Aorta (tissue), 5 donors: Measurements from ENCODE around the gene MTA3. TPM values are rescaled to one million over a fixed set of nuclear protein-coding genes. Genes with fewer than 3 reads are reported as not detected.

Experiments
- ATAC-seq: fragments of 200-7000 bp; cut with Tn5 transposase; one replicate; pipeline ENCODE4 v1.9.1; 2022; ENCODE audit warnings: moderate library complexity; ENCODE audit not compliant: low FRiP score
- DNase-seq, 2 donors: peaks; one replicate each; pipeline ENCODE4 v3.0.0-alpha.2; 2020
- H3K27ac ChIP-seq, 2 donors: one replicate each; pipeline ENCODE4 v1.5.1; 2013; ENCODE audit warnings: low read length in 2 of 2, mild to moderate bottlenecking in 2 of 2, moderate library complexity in 2 of 2, control low read depth in 1 of 2, inconsistent platforms in 1 of 2, low read depth in 1 of 2
- H3K27me3 ChIP-seq, 2 donors: one replicate each; pipeline ENCODE4 v1.6.1; 2013; ENCODE audit warnings: control low read depth in 1 of 2, low read length in 1 of 2, mild to moderate bottlenecking in 1 of 2, moderate library complexity in 1 of 2; ENCODE audit not compliant: insufficient read depth in 2 of 2, control insufficient read depth in 1 of 2
- H3K36me3 ChIP-seq, 2 donors: one replicate each; pipeline ENCODE4 v1.6.1; 2013; ENCODE audit warnings: control low read depth in 1 of 2, low read length in 1 of 2, mild to moderate bottlenecking in 1 of 2; ENCODE audit not compliant: insufficient read depth in 2 of 2, control insufficient read depth in 1 of 2
- H3K4me1 ChIP-seq, 2 donors: one replicate each; pipeline ENCODE4 v1.6.1; 2013; ENCODE audit warnings: low read length in 2 of 2, control low read depth in 1 of 2, mild to moderate bottlenecking in 1 of 2, moderate library complexity in 1 of 2; ENCODE audit not compliant: insufficient read depth in 2 of 2, control insufficient read depth in 1 of 2
- H3K4me3 ChIP-seq, 2 donors: one replicate each; pipeline ENCODE4 v1.5.1; 2013; ENCODE audit warnings: low read length in 2 of 2, control low read depth in 1 of 2, mild to moderate bottlenecking in 1 of 2
- H3K9me3 ChIP-seq: one replicate; pipeline ENCODE4 v1.6.1; 2013; ENCODE audit warnings: mild to moderate bottlenecking, low read length; ENCODE audit not compliant: control insufficient read depth
- WGBS, 2 donors: extraction: QIAGEN DNeasy Blood & Tissue Kit; methylation state at CpG; one replicate each; pipeline ENCODE4 v1.1.7; 2013; 5-methylcytosine and 5-hydroxymethylcytosine counted together
- intact Hi-C, 2 donors: fragments of 100-400 bp; cut with DNase I; formaldehyde crosslinking; loops; one replicate each; pipeline versions ENCODE4 v1.14.2 to v1.15.0; 2022
- polyA plus RNA-seq, 2 donors: library from polyadenylated mRNA; stranded (reverse); fragments of 200-250 nt; gene quantifications; one replicate each; pipeline ENCODE4 v1.2.3, GENCODE V29; 2013
- total RNA-seq, 2 donors: library from RNA; stranded (reverse); fragmentation: NEBNext Ultra II Directional; extraction: Animal tissue kit (Norgen Biotek cat#: 25700); gene quantifications; one replicate each; pipeline ENCODE4 v1.2.1, GENCODE V29; 2021
- donor health status: healthy with polysubstance abuse.
- donor health status: Bipolar disorder and iron deficiency.
- donor health status: DM: no; HTN: no; CAD: no.
- donor health status: DM: no; HTN: no; CAD: no.
- donor health status: DM: yes; HTN: yes; CAD: no.

Gene MTA3
- total and polyA plus RNA-seq, 4 donors = 17.3 to 50.7 (median 36.2) TPM

GRCh38 chr2:42804891-42805290, 236.5 kb downstream of the MTA3 start:
- Histone ChIP-seq H3K9me3 (no peaks in the 10 kb centered on the region), H3K4me3 (no peak overlapping the region)

More at GRCh38 chr2:42804891-42805290, 236.5 kb downstream of the MTA3 start:
- intact Hi-C loops = no loop called here
- ATAC-seq (no peak), DNase-seq (no peak)
- no peaks in the 10 kb centered on the region for H3K36me3 ChIP-seq
- no peak overlapping the region for H3K27ac ChIP-seq
- no peaks in the 10 kb centered on the region for H3K27me3 ChIP-seq
- WGBS, 2 donors = 74% methylated on average over 5 of the region's 5 CpGs
- H3K4me1 ChIP-seq = peaks cover 4 to 7% of the 10 kb centered on the region in 2 donors

Other genes starting within 250 kb of the MTA3 start
- gene COX7A2L, start 207.4 kb upstream of the MTA3 start, total RNA-seq = 10 to 100 TPM; 60.8 to 62.1 TPM
- 100 to 1,000 TPM in 1 of 2 donors, 10 to 100 TPM in 1; 98.5 to 265 TPM for gene COX7A2L, start 207.4 kb upstream of the MTA3 start, polyA plus RNA-seq
- under 1 TPM in 1 of 2 donors, not detected in 1; 0.24 TPM for gene KCNG3, start 74.7 kb upstream of the MTA3 start, total RNA-seq
- not detected for gene KCNG3, start 74.7 kb upstream of the MTA3 start, polyA plus RNA-seq
- gene OXER1, start 195.5 kb downstream of the MTA3 start, total RNA-seq = 1 to 10 TPM; 2.2 to 4.2 TPM
- gene OXER1, start 195.5 kb downstream of the MTA3 start, polyA plus RNA-seq = 1 to 10 TPM; 3.0 to 6.2 TPM
- 10 to 100 TPM; 22.0 to 29.1 TPM for gene HAAO, start 224.0 kb downstream of the MTA3 start, total RNA-seq
- 10 to 100 TPM; 33.4 to 54.5 TPM for gene HAAO, start 224.0 kb downstream of the MTA3 start, polyA plus RNA-seq